ENCODE measurements around the gene DPP7.
A peak's percentile ranks its signal among the peaks of the same experiment; 100 is the strongest.
"Not testable (repeated sequence)": the region's sequence is repeated elsewhere in the genome, so short reads cannot be mapped to it uniquely, and the experiment has no call there.

The DPP7 gene

DNA sequence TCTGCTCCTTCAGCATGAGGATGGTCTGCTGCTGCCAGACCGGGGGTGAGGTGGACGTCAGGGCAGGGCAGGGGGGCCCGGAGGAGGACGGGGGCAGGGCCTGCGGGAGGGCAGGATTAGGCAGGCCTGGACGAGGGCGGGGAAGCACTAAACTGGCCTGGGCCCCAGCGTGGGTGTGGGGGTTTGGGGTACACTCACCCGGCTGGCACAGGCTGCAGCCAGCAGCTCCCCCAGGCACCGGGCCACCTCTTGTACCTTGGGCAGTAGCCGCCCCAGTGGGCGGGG, 49.7 kb downstream of the DPP7 start:
- no peaks in the 10 kb centered on the region for H3K9me3 ChIP-seq (ENCODE audit: insufficient read depth, low read depth, low read length)
- H3K4me2 ChIP-seq (ENCODE audit: low read depth, low read length, poor library complexity, severe bottlenecking): no peak overlapping the region
- no peak overlapping the region for H3K9ac ChIP-seq (ENCODE audit: low read depth, low read length, poor library complexity, severe bottlenecking)
- H3K4me1 ChIP-seq (ENCODE audit: insufficient read depth, low read length, poor library complexity, severe bottlenecking): peaks cover 14% of the 10 kb centered on the region
- no peak for TF ChIP-seq EZH2phosphoT487 (IDR thresholded peaks at IDR 0.05; ENCODE audit: borderline replicate concordance)
- TF ChIP-seq, protein P1, sequence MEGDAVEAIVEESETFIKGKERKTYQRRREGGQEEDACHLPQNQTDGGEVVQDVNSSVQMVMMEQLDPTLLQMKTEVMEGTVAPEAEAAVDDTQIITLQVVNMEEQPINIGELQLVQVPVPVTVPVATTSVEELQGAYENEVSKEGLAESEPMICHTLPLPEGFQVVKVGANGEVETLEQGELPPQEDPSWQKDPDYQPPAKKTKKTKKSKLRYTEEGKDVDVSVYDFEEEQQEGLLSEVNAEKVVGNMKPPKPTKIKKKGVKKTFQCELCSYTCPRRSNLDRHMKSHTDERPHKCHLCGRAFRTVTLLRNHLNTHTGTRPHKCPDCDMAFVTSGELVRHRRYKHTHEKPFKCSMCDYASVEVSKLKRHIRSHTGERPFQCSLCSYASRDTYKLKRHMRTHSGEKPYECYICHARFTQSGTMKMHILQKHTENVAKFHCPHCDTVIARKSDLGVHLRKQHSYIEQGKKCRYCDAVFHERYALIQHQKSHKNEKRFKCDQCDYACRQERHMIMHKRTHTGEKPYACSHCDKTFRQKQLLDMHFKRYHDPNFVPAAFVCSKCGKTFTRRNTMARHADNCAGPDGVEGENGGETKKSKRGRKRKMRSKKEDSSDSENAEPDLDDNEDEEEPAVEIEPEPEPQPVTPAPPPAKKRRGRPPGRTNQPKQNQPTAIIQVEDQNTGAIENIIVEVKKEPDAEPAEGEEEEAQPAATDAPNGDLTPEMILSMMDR (conservative IDR thresholded peaks at IDR 0.05; ENCODE audit: low read length): no peak
- peaks cover 3% of the 10 kb centered on the region; the same call in 1 of the 2 replicates for H3F3A ChIP-seq (ENCODE audit: low read depth)
- H3K27me3 ChIP-seq (ENCODE audit: insufficient read depth, low read length, poor library complexity, severe bottlenecking): no peaks in the 10 kb centered on the region
- no peak overlapping the region for H2AFZ ChIP-seq (ENCODE audit: low read length)
- no peak overlapping the region for H3K4me3 ChIP-seq (ENCODE audit: low read length, poor library complexity, severe bottlenecking)
- H3K9me2 ChIP-seq (replicated peaks; ENCODE audit: low read depth, low read length): no peaks in the 10 kb centered on the region
- peaks cover 43% of the 10 kb centered on the region for H3K79me2 ChIP-seq (ENCODE audit: insufficient read depth, low read length)
- peaks cover 36% of the 10 kb centered on the region for H4K20me1 ChIP-seq (ENCODE audit: insufficient read depth, low read length, poor library complexity, severe bottlenecking)
- peaks cover 9% of the 10 kb centered on the region; the same call in 1 of the 2 replicates for H3K36me3 ChIP-seq (ENCODE audit: insufficient read depth, low read length)

DNA sequence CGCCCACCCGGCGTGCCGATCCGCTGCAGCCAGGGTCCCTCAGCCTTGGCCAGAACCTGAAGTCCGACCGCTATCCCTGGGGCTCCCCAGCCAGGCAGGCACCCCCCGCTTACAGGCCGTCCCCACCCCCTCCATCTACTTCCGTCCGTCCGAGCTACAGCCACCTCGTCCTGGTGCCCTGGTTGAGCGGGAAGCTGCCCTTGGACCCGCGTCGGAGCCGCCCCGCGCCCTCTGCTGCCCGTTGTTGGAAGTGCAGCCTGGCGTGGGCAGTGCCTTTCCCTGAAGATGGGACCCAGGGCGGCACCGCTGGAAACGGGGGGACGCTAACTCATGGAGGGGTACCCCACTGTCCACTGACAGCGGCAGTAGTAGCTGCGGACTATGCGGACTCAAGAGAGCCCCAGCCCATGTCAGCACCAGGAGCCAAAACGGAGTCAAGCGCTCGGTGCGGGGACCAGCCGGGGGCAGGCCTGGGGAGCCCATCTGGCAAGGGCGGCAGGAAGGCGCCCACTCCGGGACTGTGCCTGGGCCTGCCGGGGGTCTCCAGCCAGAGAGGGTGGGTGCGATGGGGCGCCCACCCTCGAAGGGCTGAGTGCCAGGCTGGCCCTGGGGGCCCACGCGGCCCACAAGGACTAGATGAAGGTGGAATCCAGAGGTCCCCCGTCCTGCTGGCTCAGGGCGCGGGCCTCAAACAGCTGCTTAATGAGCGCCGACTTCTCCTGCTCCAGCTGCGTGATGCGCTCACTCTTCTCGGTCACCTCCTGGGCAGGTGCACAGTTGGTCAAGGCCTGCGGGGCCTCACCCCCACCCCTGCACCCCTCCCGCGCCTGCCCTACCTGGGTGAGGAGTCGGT, 50.3 kb downstream of the DPP7 start:
- no peak overlapping the region for H2AFZ ChIP-seq (ENCODE audit: low read length)
- H3K27me3 ChIP-seq (ENCODE audit: insufficient read depth, low read length, poor library complexity, severe bottlenecking): no peaks in the 10 kb centered on the region
- no peak overlapping the region for H3K4me2 ChIP-seq (ENCODE audit: low read depth, low read length, poor library complexity, severe bottlenecking)
- no peak for TF ChIP-seq EZH2phosphoT487 (IDR thresholded peaks at IDR 0.05; ENCODE audit: borderline replicate concordance)
- TF ChIP-seq, protein P1 (conservative IDR thresholded peaks at IDR 0.05; ENCODE audit: low read length): peak; percentile 80
- H3K79me2 ChIP-seq (ENCODE audit: insufficient read depth, low read length): peaks cover 37% of the 10 kb centered on the region
- H3K4me1 ChIP-seq (ENCODE audit: insufficient read depth, low read length, poor library complexity, severe bottlenecking): peaks cover 14% of the 10 kb centered on the region
- peaks cover 31% of the 10 kb centered on the region for H4K20me1 ChIP-seq (ENCODE audit: insufficient read depth, low read length, poor library complexity, severe bottlenecking)
- no peak overlapping the region for H3K9ac ChIP-seq (ENCODE audit: low read depth, low read length, poor library complexity, severe bottlenecking)
- peaks cover 9% of the 10 kb centered on the region; the same call in 1 of the 2 replicates for H3K36me3 ChIP-seq (ENCODE audit: insufficient read depth, low read length)
- no peak overlapping the region for H3K4me3 ChIP-seq (ENCODE audit: low read length, poor library complexity, severe bottlenecking)
- H3F3A ChIP-seq (ENCODE audit: low read depth): peaks cover 3% of the 10 kb centered on the region; the same call in 1 of the 2 replicates
- H3K9me3 ChIP-seq (ENCODE audit: insufficient read depth, low read depth, low read length): no peaks in the 10 kb centered on the region
- H3K9me2 ChIP-seq (replicated peaks; ENCODE audit: low read depth, low read length): no peaks in the 10 kb centered on the region

- Histone ChIP-seq H3K79me2 (ENCODE audit: insufficient read depth, low read length) (peaks cover 30% of the 10 kb centered on the region), H3K9me2 (replicated peaks; ENCODE audit: low read depth, low read length) (no peaks in the 10 kb centered on the region)
These were observed 51.1 kb downstream of the DPP7 start for GRCh38 chr9:137063311-137064026.

GRCh38 chr9:137062798-137063197, 51.7 kb downstream of the DPP7 start:
- Histone ChIP-seq H3K79me2 (ENCODE audit: insufficient read depth, low read length) (peaks cover 23% of the 10 kb centered on the region), H4K20me1 (ENCODE audit: insufficient read depth, low read length, poor library complexity, severe bottlenecking) (peaks cover 18% of the 10 kb centered on the region)
- not testable (repeated sequence) for H3K4me3 ChIP-seq (ENCODE audit: low read length, poor library complexity, severe bottlenecking); H3K9ac ChIP-seq (ENCODE audit: low read depth, low read length, poor library complexity, severe bottlenecking); H3K4me1 ChIP-seq (ENCODE audit: insufficient read depth, low read length, poor library complexity, severe bottlenecking); H3K36me3 ChIP-seq (ENCODE audit: insufficient read depth, low read length); H2AFZ ChIP-seq (ENCODE audit: low read length); H3K9me2 ChIP-seq (replicated peaks; ENCODE audit: low read depth, low read length); H3K4me2 ChIP-seq (ENCODE audit: low read depth, low read length, poor library complexity, severe bottlenecking); H3F3A ChIP-seq (ENCODE audit: low read depth); H3K27me3 ChIP-seq (ENCODE audit: insufficient read depth, low read length, poor library complexity, severe bottlenecking); H3K9me3 ChIP-seq (ENCODE audit: insufficient read depth, low read depth, low read length)

More at GRCh38 chr9:137063311-137064026, 51.1 kb downstream of the DPP7 start:
- no peak overlapping the region for H3K4me3 ChIP-seq (ENCODE audit: low read length, poor library complexity, severe bottlenecking)
- TF ChIP-seq, protein P1 (conservative IDR thresholded peaks at IDR 0.05; ENCODE audit: low read length): no peak
- TF ChIP-seq EZH2phosphoT487 (IDR thresholded peaks at IDR 0.05; ENCODE audit: borderline replicate concordance): no peak
- peaks cover 10% of the 10 kb centered on the region for H3K4me1 ChIP-seq (ENCODE audit: insufficient read depth, low read length, poor library complexity, severe bottlenecking)
- peaks cover 3% of the 10 kb centered on the region; the same call in 1 of the 2 replicates for H3F3A ChIP-seq (ENCODE audit: low read depth)
- H2AFZ ChIP-seq (ENCODE audit: low read length): no peak overlapping the region
- peaks cover 23% of the 10 kb centered on the region for H4K20me1 ChIP-seq (ENCODE audit: insufficient read depth, low read length, poor library complexity, severe bottlenecking)
- no peaks in the 10 kb centered on the region for H3K9me3 ChIP-seq (ENCODE audit: insufficient read depth, low read depth, low read length)
- no peaks in the 10 kb centered on the region for H3K27me3 ChIP-seq (ENCODE audit: insufficient read depth, low read length, poor library complexity, severe bottlenecking)
- peaks cover 9% of the 10 kb centered on the region; the same call in 1 of the 2 replicates for H3K36me3 ChIP-seq (ENCODE audit: insufficient read depth, low read length)
- no peak overlapping the region for H3K9ac ChIP-seq (ENCODE audit: low read depth, low read length, poor library complexity, severe bottlenecking)
- H3K4me2 ChIP-seq (ENCODE audit: low read depth, low read length, poor library complexity, severe bottlenecking): no peak overlapping the region

Measured in Loucy (cell line).